ENCODE data around the gene GLRX3. TPM values are rescaled to one million over a fixed set of nuclear protein-coding genes. Genes with fewer than 3 reads are reported as not detected.

The GLRX3 gene
- total RNA-seq, 1 experiment from 2014 or later = 191 TPM

- Mint-ChIP-seq H3K4me1 (ENCODE audit: low read depth, unreplicated experiment) (peaks cover 18% of the 10 kb centered on the region), H3K4me3 (ENCODE audit: unreplicated experiment) (no peak overlapping the region), H3K36me3 (ENCODE audit: insufficient read depth, unreplicated experiment) (peaks cover 46% of the 10 kb centered on the region), H3K27ac (ENCODE audit: unreplicated experiment) (no peak overlapping the region), H3K27me3 (ENCODE audit: insufficient read depth, unreplicated experiment) (no peaks in the 10 kb centered on the region), H3K9me3 (ENCODE audit: unreplicated experiment) (no peaks in the 10 kb centered on the region)
- H3K27me3 ChIP-seq (replicated peaks; ENCODE audit: control insufficient read depth, insufficient read depth, low read length) = no peaks in the 10 kb centered on the region
- BruUV-seq (replicated peaks) = no TSS peak
- POLR2A ChIA-PET = no interaction called here
- no peak overlapping the region for H3K4me3 ChIP-seq (ENCODE audit: low read depth, low read length)
- no peaks in the 10 kb centered on the region for H3K36me3 ChIP-seq (ENCODE audit: control insufficient read depth, insufficient read depth, low read length)
- no peak for DNase-seq
- H3K4me1 ChIP-seq = peaks cover 10% of the 10 kb centered on the region
- CTCF ChIA-PET = no interaction called here
- intact Hi-C loops (cut with micrococcal nuclease; ENCODE audit: unreplicated experiment) = no loop called here
- no peaks in the 10 kb centered on the region for H3K9me3 ChIP-seq
- TF ChIP-seq CTCF (IDR thresholded peaks at IDR 0.05; ENCODE audit: insufficient read depth in 1 of 2, low read depth in 1 of 2, low read length in 1 of 2, severe bottlenecking in 1 of 2, unreplicated experiment in 1 of 2) = no peak
These were observed 4.8 kb downstream of the GLRX3 start for GRCh38 chr10:130141038-130141437.

- intact Hi-C loops (cut with micrococcal nuclease; ENCODE audit: unreplicated experiment) = no loop called here
- CTCF ChIA-PET = no interaction called here
- Mint-ChIP-seq H3K9me3 (ENCODE audit: unreplicated experiment) (no peaks in the 10 kb centered on the region), H3K36me3 (ENCODE audit: insufficient read depth, unreplicated experiment) (peaks cover 51% of the 10 kb centered on the region), H3K4me1 (ENCODE audit: low read depth, unreplicated experiment) (peaks cover 18% of the 10 kb centered on the region), H3K4me3 (ENCODE audit: unreplicated experiment) (no peak overlapping the region), H3K27ac (ENCODE audit: unreplicated experiment) (no peak overlapping the region), H3K27me3 (ENCODE audit: insufficient read depth, unreplicated experiment) (no peaks in the 10 kb centered on the region)
- no peak overlapping the region for H3K4me3 ChIP-seq (ENCODE audit: low read depth, low read length)
- no peak for TF ChIP-seq CTCF (IDR thresholded peaks at IDR 0.05; ENCODE audit: insufficient read depth in 1 of 2, low read depth in 1 of 2, low read length in 1 of 2, severe bottlenecking in 1 of 2, unreplicated experiment in 1 of 2)
- no TSS peak for BruUV-seq (replicated peaks)
- POLR2A ChIA-PET = no interaction called here
- DNase-seq = no peak
- H3K27me3 ChIP-seq (replicated peaks; ENCODE audit: control insufficient read depth, insufficient read depth, low read length) = no peaks in the 10 kb centered on the region
- H3K36me3 ChIP-seq (ENCODE audit: control insufficient read depth, insufficient read depth, low read length) = no peaks in the 10 kb centered on the region
- peaks cover 10% of the 10 kb centered on the region for H3K4me1 ChIP-seq
- no peaks in the 10 kb centered on the region for H3K9me3 ChIP-seq
These were observed 5.3 kb downstream of the GLRX3 start for GRCh38 chr10:130141460-130141859.

- no TSS peak for BruUV-seq (replicated peaks)
These were observed 5.7 kb downstream of the GLRX3 start for GRCh38 chr10:130141878-130142277.

More at GRCh38 chr10:130141878-130142277, 5.7 kb downstream of the GLRX3 start:
- no peak overlapping the region for H3K27ac Mint-ChIP-seq (ENCODE audit: unreplicated experiment)
- CTCF ChIA-PET = no interaction called here
- Histone ChIP-seq H3K4me1 (peaks cover 10% of the 10 kb centered on the region), H3K9me3 (no peaks in the 10 kb centered on the region), H3K27me3 (replicated peaks; ENCODE audit: control insufficient read depth, insufficient read depth, low read length) (no peaks in the 10 kb centered on the region), H3K4me3 (ENCODE audit: low read depth, low read length) (no peak overlapping the region), H3K36me3 (ENCODE audit: control insufficient read depth, insufficient read depth, low read length) (no peaks in the 10 kb centered on the region)
- H3K27me3 Mint-ChIP-seq (ENCODE audit: insufficient read depth, unreplicated experiment) = no peaks in the 10 kb centered on the region
- TF ChIP-seq CTCF (IDR thresholded peaks at IDR 0.05; ENCODE audit: insufficient read depth in 1 of 2, low read depth in 1 of 2, low read length in 1 of 2, severe bottlenecking in 1 of 2, unreplicated experiment in 1 of 2) = no peak
- no peak for DNase-seq
- H3K4me3 Mint-ChIP-seq (ENCODE audit: unreplicated experiment) = no peak overlapping the region
- peaks cover 18% of the 10 kb centered on the region for H3K4me1 Mint-ChIP-seq (ENCODE audit: low read depth, unreplicated experiment)
- POLR2A ChIA-PET = no interaction called here
- intact Hi-C loops (cut with micrococcal nuclease; ENCODE audit: unreplicated experiment) = no loop called here
- H3K36me3 Mint-ChIP-seq (ENCODE audit: insufficient read depth, unreplicated experiment) = peaks cover 53% of the 10 kb centered on the region
- no peaks in the 10 kb centered on the region for H3K9me3 Mint-ChIP-seq (ENCODE audit: unreplicated experiment)
